Activated CD4-positive, alpha-beta T cell treated with anti-CD3 and anti-CD28 coated beads for 48 hours (primary cell): ENCODE data around the gene HSD17B8.

Experiments used
- DNase-seq: peaks from one replicate; pipeline ENCODE4 v3.0.0-alpha.2; 2020

The HSD17B8 gene

DNA sequence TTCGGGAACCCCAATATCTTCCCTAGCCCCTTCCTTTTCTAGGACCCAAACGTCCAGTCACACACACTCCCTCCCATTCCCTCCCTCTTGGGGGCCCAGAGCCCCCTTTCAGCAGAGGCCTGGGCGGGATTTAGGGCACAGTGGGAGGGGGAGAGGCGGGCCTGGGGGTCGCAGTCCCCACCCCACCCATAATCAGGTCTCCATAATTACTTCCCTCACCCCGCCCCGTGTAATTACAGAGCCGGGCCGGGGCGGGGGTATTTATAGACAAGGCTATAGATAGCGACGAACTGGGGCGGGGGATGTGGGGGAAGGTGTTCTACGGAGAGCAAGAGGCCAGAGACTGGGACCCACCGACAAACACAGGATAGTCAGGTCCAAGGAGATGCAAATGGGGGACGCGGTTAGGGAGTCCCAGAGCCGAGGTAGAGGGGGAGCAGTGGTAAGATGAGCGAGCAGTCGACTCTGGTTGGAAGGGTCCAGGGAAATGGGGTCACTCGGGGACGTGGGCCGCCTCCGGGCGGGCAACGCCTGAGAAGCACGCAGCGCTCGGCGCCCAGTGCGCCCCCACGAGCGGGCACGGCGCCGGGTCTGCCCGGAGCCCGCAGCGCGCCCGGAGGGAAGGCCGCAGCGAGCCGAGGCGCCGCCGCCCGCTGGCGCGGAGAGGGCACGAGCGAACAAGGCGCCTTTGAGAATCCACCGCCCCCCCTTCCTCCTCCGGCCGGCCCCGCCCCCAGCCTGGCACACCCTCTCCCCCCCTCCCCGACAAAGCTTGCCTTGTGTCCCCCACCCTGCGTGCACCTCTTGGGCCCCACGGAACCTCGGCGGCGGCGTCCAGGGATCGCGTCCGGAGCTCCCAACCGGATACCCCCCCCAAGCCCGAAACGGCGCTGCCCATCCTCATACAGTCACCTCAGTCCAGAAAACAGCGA lies 11.5 kb upstream of the HSD17B8 start:
- DNase-seq, result peak; percentile 32

DNA sequence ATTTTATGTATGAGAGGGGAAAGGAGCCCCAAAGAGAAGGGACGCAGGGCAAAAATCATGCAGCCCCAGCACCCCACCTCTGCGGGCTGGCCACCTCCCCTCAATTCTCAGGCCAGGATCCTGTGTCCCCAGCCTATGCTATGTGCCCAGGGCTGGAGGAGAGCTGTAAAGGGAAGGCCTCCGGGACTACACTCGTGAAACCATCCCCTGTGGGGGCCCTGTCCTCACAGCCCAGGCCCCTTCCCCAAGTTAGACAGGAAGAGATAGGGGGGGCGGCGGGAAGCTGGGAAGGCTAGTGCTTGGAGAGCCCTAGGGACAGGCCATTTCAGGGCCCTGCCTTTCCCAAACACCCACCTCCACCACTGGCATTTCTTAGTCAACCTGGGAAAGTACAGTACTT lies 10.8 kb upstream of the HSD17B8 start:
- DNase-seq, result no peak

DNA sequence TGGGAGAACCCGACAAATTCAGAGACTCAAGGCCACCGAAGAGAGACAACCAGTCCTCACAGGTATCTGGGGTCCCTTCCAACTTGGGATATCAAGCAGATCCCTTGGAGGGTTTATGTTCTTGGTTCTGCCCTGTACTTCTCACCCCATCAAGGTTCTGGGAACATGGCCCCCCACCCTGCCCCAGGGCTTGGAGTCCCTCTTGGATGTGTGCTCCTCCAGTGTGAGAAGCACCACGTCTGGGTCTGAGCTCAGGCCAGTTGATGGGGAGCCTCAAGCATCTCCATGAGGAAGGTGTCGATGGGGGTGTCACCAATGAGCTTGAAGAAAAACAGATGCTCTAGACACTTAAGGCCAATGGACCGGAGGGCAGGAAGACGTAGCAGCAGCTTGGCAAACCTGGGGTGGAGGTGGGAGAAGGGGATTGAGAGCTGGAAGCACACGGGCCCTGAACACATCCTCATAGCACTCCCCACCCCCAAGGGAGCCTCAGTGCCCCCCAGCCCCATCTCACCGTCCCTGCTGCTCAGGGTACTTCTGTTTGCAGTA lies 9.9 kb upstream of the HSD17B8 start:
- DNase-seq, result no peak

DNA sequence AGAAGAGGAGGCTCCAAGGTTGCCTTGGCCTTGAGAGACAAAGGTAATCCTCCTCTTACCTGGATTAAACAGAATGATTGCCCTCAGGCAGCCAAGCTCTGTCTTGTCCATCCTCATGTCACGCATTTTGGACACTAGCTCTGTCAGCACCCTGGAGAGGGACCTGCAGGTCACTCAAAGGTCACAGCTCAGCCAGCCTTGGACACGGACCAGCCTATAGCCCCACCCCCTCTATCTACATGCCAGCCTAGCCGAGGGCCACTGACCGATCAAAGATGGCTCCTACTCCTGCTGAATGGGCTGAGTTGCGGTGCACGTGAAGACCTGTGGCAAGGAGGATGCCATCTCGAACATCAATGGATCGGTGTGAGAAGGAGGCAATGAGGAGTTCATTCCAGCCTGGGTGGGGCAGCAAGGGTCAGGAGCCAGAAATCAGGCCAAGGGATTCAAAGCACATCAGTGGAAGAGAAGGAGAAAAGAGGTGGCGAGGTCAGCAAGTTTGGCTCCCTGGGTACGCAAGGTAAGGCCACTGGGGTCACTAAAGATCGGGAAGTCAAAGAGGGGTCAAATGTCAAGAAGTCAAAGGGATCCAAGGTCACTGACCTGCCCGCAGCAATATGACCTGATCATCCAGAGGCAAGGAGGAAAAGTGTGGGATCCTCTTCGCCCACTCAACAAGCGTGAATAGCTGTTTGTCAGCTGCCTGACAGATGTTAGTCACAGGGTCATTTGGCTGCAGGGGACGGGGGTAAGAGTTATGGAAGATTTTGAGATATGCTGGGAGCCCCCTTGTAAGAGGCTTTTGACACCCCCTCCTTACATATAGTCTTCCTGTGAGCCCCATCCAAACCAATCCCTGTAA lies 8.9 kb upstream of the HSD17B8 start:
- no peak for DNase-seq

DNA sequence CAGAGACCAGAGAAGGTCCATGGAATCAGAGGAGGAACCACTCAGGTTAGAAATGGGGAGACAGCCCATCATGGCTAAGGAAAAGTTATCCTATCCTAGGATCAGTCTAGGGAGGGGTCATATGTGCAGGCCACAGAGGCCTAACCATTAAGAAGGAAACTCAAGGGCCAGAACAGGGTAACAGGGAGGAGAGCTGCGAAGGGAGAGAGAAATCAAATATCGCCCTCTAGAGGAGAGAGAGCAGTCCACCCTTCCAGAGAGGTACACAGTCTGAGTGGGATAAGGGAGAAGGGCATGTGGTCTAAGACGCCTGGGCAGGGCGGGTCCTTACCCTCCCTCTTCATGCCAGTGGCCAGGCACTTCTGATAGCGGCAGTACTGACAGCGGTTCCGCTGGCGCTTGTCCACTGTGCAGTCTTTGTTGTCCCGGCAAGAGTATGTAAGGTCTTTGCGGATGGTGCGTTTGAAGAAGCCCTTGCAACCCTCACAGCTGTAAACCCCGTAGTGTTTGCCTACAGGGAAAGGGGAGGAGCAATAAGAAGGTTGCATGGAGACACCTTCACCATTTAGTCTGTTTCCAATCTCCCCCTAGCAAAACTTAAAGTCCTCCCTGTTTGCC lies 6.9 kb upstream of the HSD17B8 start:
- peak; percentile 28 for DNase-seq

DNA sequence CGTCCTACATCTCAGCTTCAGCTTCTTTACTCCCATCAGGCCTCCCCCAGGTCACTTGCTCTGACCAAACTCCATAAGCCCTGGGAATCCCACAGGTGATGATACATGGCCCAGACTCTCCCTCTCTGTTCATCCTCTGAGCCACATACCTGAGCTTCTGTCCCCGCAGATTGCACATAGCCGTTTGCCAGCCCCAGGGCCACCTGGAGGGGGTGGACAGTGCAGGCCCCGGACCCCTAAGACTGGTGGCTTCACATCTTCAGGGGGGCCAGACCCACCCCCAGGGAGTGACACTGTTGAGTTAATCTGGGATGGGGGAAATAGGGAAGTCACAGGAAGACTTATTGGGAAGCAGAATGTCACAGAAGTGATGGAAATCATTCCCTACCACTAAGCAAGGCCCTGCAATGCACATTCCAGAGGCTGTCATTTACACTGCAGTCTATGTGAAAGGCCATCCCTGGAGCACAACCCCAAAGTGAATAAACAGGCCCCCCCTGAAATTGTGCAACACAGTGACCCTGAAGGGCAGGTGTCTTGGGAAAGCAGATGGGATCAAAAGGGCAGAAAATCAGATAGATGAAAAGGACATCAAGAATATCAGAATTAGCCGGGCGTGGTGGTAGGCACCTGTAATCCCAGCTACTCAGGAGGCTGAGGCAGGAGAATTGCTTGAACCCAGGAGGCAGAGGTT lies 6.1 kb upstream of the HSD17B8 start:
- DNase-seq, result no peak

DNA sequence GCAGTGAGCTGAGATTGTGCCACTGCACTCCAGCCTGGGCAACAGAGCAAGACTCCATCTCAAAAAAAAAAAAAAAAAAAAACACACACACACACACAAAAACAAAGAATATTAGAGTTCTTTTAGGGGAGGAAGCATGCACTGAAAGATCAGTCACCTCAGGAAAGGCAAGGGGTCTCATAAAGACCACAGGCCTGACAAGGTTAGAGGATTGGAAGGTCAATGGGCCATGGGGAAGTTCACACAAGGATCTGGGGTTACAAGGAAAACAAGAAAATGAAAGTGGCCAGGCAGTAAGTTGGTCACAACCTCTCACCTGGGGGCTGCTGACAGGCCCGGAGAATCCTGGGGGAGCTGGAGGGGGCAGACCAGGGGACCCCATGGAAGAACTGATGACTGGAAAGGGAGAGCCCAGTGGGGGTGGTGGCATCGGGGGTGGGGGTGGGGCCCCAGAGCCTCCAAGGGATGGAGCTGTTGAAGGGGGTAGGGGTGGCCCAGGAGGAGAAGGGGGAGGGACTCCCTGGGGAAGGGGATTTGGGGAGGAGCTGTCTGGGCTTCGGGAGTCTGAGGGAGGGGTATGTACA lies 5.5 kb upstream of the HSD17B8 start:
- no peak for DNase-seq

DNA sequence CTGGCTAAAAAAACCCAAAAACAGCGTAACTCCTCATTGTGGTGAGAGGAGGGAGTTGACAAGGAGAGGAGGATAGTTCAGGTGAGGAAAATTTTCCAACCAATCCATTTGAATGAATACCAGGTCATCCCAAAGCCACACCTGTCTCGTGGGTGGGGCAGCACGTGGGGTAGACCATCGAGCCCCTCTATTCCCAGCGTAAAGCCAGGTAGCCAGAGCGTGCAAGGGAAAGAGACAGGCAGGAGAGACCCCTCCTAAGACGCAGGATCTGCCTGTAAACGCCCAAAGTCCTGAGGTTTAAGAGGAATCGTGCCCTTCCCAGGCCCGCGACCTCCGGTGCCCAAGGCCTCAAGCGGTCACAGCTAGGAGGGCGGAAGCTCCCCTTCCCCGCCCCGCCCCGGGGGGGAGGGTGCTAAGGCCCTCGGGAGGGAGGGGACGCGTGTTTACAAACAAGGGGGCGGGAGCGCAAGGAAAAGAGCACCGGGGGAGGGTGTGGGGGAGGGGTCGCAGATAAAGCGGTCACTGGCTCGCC lies 4.7 kb upstream of the HSD17B8 start:
- DNase-seq, result peak; percentile 84

DNA sequence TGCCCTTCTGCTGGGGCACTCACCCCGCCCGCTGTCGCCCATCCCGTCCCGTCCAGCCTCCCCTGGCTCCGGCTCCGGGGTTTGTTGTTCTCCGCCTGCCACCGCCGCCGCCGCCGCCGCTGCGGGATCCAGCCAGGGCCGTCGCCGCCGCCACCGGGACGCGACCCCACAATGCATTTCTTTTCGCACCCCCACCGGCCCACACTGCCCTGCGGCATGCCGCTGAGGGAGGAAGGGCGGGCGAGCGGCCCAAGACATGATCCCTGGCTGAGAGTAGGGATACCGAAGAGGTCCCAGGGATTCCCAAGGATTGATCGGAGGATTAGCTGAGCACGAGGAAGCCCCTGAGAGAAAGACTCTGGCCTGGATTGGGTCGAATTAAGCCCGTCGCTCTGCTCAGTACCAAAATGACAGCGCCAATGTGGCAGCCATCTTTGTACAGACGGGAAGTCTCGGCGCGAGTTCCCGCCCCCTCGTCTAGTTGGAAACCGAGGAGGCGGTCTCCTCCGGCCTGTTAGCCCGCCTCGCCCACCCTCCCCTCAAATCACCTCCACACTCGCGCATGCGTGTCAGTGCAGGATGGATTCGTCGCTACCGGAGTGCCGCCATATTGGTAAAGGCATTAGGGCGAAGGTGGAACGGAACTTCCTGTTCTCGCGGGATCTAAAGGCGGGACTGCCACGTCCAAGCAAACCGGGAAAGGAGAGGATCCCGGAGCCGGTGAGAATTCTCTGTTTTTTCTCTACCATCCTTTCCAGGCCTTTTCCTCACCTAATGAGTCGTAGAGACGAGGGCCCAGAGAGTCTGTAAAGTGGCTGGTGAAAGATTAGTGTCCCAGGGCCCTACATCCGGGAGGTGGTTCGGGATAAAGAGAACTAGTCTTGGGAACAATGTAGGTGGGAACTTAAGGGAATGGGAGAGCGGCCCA lies 4.0 kb upstream of the HSD17B8 start, which contains the start of the genes RXRB and SLC39A7:
Gene RXRB (minus strand): TSS at position 447 of the 928 bp plus-strand sequence. CDS start 189 bp downstream, at position 258.
Gene SLC39A7 (plus strand): TSS at position 649 of the 928 bp plus-strand sequence. CDS start 379 bp downstream, outside the sequence.
- peak; percentile 99 for DNase-seq

DNA sequence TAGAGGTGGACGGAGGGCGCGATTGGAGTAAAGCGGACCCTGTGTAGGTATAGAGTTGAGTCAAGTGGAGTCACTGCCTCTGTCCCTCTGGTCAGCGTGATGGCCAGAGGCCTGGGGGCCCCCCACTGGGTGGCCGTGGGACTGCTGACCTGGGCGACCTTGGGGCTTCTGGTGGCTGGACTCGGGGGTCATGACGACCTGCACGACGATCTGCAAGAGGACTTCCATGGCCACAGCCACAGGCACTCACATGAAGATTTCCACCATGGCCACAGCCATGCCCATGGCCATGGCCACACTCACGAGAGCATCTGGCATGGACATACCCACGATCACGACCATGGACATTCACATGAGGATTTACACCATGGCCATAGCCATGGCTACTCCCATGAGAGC lies 3.3 kb upstream of the HSD17B8 start:
- no peak for DNase-seq

DNA sequence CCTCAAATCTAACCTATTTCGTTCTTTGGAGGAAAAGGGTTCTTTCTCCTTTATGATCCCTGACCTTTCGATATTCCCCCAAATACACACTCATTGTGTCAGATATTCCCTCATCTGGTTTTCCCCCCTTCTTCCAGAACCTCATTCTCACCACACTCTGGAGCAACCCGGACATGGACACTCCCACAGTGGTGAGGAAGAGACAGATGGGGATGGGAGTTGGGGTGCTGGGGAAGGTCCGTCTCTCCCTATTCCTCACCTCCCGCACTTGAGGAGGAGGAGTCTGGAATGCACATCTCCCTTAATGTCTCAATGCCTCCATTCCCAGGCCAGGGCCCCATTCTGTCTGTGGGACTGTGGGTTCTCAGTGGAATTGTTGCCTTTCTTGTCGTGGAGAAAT lies 2.5 kb upstream of the HSD17B8 start:
- no peak for DNase-seq

DNA sequence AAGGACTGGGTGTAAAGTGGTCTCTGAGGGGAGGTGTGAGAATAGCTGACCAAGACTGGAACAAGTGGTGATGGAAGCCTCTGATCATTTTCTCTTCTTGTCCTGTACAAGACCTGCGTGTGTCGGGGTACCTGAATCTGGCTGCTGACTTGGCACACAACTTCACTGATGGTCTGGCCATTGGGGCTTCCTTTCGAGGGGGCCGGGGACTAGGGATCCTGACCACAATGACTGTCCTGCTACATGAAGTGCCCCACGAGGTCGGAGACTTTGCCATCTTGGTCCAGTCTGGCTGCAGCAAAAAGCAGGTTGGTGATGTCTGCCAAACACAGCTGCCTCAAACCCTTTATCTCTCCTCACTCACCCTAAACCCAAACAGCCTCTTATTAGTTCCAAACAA lies 1.7 kb upstream of the HSD17B8 start:
- DNase-seq, result no peak

DNA sequence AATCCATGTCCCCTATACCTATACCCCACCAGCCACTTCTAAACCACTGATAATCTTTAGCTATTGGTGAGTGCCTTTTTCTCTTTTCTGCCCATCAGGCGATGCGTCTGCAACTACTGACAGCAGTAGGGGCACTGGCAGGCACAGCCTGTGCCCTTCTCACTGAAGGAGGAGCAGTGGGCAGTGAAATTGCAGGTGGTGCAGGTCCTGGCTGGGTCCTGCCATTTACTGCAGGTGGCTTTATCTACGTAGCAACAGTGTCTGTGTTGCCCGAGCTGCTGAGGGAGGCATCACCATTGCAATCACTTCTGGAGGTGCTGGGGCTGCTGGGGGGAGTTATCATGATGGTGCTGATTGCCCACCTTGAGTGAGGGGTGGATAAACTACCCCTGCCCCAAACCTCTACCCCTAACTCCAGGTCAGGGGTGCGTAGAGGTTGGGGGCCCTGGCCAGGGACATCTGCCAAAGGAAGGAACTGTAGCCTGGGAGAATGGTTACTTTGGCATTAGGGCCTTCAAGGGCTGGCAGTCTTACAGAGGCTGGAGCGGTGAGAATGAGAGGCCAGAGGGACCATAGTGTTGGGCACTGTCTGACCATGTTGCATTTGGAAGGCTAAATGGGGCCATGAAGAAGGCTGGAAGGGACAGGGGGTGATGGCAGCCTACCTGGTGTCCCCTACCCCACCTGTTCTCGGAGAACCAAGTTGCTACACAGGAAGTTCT lies 851 bp upstream of the HSD17B8 start:
- no peak for DNase-seq

DNA sequence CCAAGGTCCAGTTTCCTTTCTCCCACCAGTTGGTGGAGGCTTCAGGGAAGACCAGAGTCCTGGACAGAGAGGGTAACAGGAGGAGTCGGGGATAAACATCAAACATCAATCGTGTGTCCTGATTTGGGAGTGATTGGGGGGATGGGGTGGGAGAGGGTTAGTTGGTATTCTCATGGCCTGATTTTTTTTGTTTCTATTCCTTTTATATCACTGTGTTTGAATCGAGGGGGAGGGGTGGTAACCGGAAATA lies 365 bp upstream of the HSD17B8 start:
- no peak for DNase-seq

DNA sequence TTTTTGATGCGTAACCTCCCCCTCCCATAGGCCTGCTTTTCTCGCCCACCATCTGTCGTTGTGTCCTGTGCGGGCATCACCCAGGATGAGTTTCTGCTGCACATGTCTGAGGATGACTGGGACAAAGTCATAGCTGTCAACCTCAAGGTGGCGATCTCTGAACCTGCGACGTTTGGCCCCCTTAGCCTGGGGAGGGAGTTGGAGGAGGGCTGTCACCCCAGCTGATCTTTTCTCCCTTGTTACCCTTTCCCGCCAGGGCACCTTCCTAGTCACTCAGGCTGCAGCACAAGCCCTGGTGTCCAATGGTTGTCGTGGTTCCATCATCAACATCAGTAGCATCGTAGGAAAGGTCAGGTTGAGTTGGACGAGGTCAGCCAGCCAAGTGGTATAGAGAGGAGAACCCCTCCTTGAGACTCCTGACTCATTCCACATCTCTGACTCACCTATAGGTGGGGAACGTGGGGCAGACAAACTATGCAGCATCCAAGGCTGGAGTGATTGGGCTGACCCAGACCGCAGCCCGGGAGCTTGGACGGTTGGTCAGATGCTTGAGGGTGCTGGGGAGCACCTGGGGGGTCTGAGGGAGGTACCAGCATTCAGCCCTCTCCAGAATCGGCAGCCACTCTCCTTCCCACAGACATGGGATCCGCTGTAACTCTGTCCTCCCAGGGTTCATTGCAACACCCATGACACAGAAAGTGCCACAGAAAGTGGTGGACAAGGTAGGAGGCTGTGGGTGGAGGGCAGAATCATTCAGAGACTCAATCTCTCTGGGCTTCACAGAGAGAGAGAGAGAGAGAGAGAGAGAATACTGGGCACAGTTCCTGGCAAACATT lies 954 bp downstream of the HSD17B8 start:
- DNase-seq, result peak; percentile 74

DNA sequence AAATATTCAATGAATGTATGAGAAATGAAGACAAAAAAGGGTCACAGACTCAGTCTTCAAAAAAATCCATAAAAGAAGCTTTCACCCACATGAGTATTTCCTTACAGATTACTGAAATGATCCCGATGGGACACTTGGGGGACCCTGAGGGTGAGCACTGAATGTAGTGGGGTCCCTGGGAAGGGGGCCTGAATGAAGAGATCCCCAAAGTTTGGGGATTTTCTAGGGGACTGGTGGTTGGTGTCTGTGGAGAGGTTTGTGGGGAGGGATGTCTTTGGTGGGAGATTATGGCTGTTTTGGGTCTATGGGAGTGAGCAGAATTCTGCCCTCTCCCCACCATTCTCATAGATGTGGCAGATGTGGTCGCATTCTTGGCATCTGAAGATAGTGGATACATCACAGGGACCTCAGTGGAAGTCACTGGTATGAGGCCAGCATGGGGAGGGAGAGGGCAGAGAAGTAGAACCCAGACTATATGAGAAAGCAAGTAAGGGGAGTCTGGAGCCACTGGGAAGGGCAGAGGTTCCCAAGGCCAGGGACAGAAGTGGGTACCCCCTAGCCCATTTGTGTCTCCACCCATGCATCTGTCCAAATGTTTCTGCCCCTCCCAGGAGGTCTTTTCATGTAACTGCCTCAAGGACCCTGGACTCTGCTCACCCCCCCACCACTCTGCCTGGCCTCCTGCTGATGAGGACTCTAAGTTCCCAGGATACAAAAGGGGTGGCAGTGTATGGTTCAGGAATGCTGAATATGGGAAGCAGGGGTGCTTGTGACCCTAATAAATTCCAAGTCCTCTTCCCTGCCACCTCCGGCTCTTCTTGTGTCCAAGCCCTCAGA lies 1.8 kb downstream of the HSD17B8 start:
- DNase-seq, result no peak

DNA sequence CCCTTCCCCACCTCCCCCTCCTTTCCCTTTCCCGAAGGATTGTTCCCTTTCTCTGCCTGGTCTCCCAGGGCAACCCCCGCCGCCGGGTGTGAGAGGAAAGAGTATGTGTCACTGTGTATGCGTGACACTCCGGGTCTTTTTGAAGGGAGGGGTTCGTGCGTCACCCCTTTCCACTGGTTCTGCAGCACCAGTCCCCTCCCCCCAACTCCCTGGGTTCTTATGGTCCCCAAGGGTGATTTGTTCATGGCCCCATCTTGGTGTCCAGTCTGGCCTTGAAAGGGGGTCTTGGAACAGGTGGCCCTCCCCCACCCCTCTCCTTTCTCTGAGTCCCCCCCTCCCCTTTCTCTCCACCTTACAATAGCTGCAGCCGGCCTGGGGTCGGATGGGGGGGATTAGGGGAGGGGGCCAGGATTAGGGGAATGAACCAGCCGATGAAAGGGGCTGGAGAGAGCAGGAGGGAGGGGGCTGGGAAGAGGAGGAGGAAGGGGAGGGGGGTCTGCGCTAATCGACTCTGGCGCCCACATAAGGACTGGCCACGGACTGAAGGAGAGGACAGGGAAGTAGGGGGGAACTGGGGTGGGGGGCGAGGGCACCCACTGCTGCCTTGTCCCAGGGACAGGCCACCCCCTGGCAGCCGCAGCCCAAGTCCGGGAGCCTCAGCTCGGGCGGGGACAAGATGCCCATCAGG lies 2.6 kb downstream of the HSD17B8 start:
- no peak for DNase-seq
